Measurements from ENCODE around the gene NADSYN1.

DNA sequence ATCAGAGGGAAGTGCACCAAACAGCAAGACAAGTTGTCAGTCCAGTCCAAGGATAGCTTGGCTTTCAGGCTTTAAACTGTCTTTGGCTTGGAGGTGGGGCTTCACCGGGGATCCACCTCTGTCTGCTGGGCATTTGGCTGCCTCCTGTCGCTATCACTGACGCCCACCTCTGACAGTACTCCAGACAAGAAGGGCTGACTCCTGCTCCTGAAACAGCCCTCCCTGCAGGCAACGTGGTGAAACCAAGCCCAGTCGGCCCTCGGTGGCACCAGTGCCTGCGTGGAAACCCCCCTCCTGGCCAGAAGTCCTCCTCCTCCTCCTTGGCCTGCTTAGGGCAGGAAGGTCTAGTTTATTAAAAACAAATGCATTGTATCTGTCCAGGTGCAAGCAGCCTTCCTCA lies 21.7 kb upstream of the NADSYN1 start:
- TF ChIP-seq, protein P1, sequence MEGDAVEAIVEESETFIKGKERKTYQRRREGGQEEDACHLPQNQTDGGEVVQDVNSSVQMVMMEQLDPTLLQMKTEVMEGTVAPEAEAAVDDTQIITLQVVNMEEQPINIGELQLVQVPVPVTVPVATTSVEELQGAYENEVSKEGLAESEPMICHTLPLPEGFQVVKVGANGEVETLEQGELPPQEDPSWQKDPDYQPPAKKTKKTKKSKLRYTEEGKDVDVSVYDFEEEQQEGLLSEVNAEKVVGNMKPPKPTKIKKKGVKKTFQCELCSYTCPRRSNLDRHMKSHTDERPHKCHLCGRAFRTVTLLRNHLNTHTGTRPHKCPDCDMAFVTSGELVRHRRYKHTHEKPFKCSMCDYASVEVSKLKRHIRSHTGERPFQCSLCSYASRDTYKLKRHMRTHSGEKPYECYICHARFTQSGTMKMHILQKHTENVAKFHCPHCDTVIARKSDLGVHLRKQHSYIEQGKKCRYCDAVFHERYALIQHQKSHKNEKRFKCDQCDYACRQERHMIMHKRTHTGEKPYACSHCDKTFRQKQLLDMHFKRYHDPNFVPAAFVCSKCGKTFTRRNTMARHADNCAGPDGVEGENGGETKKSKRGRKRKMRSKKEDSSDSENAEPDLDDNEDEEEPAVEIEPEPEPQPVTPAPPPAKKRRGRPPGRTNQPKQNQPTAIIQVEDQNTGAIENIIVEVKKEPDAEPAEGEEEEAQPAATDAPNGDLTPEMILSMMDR (IDR thresholded peaks at IDR 0.05; ENCODE audit: low read depth, low read length), result no peak
- TF ChIP-seq EZH2phosphoT487 (IDR thresholded peaks at IDR 0.05; ENCODE audit: low read depth), result no peak
